Transverse colon (tissue), 4 donors: ENCODE measurements around the gene LRFN4.

Experiments used
- EP300 ChIP-seq: sonication (generic); formaldehyde crosslinking; IDR thresholded peaks from one replicate; pipeline ENCODE4 v1.6.1; 2017; ENCODE audit warnings: antibody characterized with exemption, low read depth
- POLR2A ChIP-seq: fragments of 450-650 bp; IDR thresholded peaks from one replicate; pipeline ENCODE4 v1.6.1; 2016; ENCODE audit warnings: antibody characterized with exemption, mild to moderate bottlenecking, moderate library complexity
- POLR2AphosphoS5 ChIP-seq, 3 donors: sonication (generic); formaldehyde crosslinking; IDR thresholded peaks; one replicate each; pipeline ENCODE4 v1.6.1; 2016; ENCODE audit warnings: antibody characterized with exemption in 3 of 3
- TF ChIP-seq, protein P1 (sequence below), 5 experiments: fragments of 200-600 bp in 3 of 5; fragments of 450-650 bp in 2 of 5; sonication (generic) in 3 of 5; IDR thresholded peaks; 1 replicate in 2 of 5; 2 replicates in 3 of 5; pipeline ENCODE4 v1.5.1; 2016 to 2017; ENCODE audit warnings: antibody characterized with exemption in 5 of 5, inconsistent platforms in 3 of 5, mild to moderate bottlenecking in 2 of 5, moderate library complexity in 1 of 5

DNA sequence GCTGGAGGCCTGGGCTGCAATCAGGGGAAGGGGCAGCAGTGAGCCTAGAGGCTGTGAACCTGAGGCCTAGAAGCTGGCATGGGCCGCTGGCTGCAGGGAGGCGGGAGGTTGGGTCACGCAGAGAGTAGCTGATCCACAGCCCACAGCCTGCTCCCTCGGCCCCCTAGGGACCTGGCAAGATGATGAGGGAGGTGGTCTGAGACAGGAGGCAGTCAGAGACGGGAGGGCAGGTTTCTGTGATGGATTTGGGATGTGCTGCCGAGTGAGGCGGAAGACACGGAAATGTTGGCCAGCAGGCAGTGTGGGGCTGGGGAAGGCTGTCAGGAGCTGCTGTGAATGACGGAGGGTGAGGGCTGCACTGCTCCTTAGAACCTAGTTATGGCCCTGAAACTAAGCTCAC, 22.7 kb downstream of the LRFN4 start:
- TF ChIP-seq, protein P1, sequence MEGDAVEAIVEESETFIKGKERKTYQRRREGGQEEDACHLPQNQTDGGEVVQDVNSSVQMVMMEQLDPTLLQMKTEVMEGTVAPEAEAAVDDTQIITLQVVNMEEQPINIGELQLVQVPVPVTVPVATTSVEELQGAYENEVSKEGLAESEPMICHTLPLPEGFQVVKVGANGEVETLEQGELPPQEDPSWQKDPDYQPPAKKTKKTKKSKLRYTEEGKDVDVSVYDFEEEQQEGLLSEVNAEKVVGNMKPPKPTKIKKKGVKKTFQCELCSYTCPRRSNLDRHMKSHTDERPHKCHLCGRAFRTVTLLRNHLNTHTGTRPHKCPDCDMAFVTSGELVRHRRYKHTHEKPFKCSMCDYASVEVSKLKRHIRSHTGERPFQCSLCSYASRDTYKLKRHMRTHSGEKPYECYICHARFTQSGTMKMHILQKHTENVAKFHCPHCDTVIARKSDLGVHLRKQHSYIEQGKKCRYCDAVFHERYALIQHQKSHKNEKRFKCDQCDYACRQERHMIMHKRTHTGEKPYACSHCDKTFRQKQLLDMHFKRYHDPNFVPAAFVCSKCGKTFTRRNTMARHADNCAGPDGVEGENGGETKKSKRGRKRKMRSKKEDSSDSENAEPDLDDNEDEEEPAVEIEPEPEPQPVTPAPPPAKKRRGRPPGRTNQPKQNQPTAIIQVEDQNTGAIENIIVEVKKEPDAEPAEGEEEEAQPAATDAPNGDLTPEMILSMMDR (IDR thresholded peaks at IDR 0.05), result no peak
- TF ChIP-seq POLR2A, result no peak
- no peak for TF ChIP-seq EP300
- no peak for TF ChIP-seq POLR2AphosphoS5 (IDR thresholded peaks at IDR 0.05)
